ENCODE measurements around the gene PLA2G6.

GRCh38 chr22:38075105-38075825 is 106.4 kb downstream of the PLA2G6 start:
- TF ChIP-seq CTCF (IDR thresholded peaks at IDR 0.05) = no peak
- no peak for TF ChIP-seq POLR2A (IDR thresholded peaks at IDR 0.05)

Data from esophagus squamous epithelium (tissue), 4 donors.